Panc1 (cell line): ENCODE data around the gene TREM1. TPM values are rescaled to one million over a fixed set of nuclear protein-coding genes. Genes with fewer than 3 reads are reported as not detected.

Experiments
- ATAC-seq: fragments of 200-7000 bp; cut with Tn5 transposase; 2 replicates; pipeline ENCODE4 v1.9.1; 2020; ENCODE audit warnings: mild to moderate bottlenecking, moderate library complexity
- BruUV-seq: library from RNA; stranded (reverse); fragments of 400-500 nt; replicated peaks from 2 replicates; lab custom pipeline; 2021; lab: Mats Ljungman, UMichigan
- CTCF ChIA-PET: fragments of 300-600 bp; sonication (Branson Sonifier 250); formaldehyde crosslinking; loops from one replicate; lab custom pipeline; 2022; ENCODE audit warnings: antibody characterized with exemption; lab: Charles Lee
- POLR2A ChIA-PET: fragments of 300-600 bp; sonication (Branson Sonifier 250); formaldehyde crosslinking; loops from one replicate; lab custom pipeline; 2022; ENCODE audit warnings: antibody characterized with exemption; lab: Charles Lee
- DNase-seq: peaks from one replicate; pipeline ENCODE4 v3.0.0-alpha.2; 2010; ENCODE audit warnings: low read depth, low spot score
- H3K27ac ChIP-seq: 2 replicates; pipeline ENCODE4 v1.5.1; 2011; ENCODE audit warnings: mild to moderate bottlenecking, low read length, inconsistent platforms
- H3K27me3 ChIP-seq: fragments of 200-500 bp; sonication (Bioruptor generic); 2 replicates; pipeline ENCODE4 v1.6.0; 2014; ENCODE audit warnings: low read length, inconsistent platforms; ENCODE audit not compliant: control insufficient read depth, insufficient read depth
- H3K36me3 ChIP-seq: fragments of 200-500 bp; sonication (Bioruptor generic); 2 replicates; pipeline ENCODE4 v1.5.1; 2014; ENCODE audit warnings: inconsistent platforms, mild to moderate bottlenecking, low read length, moderate library complexity; ENCODE audit not compliant: control insufficient read depth, insufficient read depth
- H3K4me1 ChIP-seq: 2 replicates; pipeline ENCODE4 v1.5.1; 2011; ENCODE audit warnings: inconsistent platforms, mild to moderate bottlenecking, low read length, moderate library complexity; ENCODE audit not compliant: control insufficient read depth, insufficient read depth
- H3K4me3 ChIP-seq, 2 experiments: 2 replicates each; pipeline ENCODE4 v1.5.1; 2011 to 2012; ENCODE audit warnings: low read depth in 2 of 2, low read length in 2 of 2, mild to moderate bottlenecking in 2 of 2, inconsistent platforms in 1 of 2, moderate library complexity in 1 of 2
- H3K9me3 ChIP-seq: fragments of 200-500 bp; sonication (Bioruptor generic); 2 replicates; pipeline ENCODE4 v1.5.1; 2014; ENCODE audit warnings: low read depth, mild to moderate bottlenecking, inconsistent platforms, low read length, moderate library complexity; ENCODE audit not compliant: control insufficient read depth, insufficient read depth
- CTCF ChIP-seq: fragments of 450-650 bp; IDR thresholded peaks from 2 replicates; pipeline ENCODE4 v1.5.1; 2017; ENCODE audit warnings: mild to moderate bottlenecking
- POLR2AphosphoS5 ChIP-seq: IDR thresholded peaks from 2 replicates; pipeline ENCODE4 v1.6.1; 2012; ENCODE audit warnings: mild to moderate bottlenecking, low read depth, low read length, moderate library complexity
- REST ChIP-seq, 2 experiments: IDR thresholded peaks; 2 replicates each; pipeline ENCODE4 v1.6.1; 2011 to 2012; ENCODE audit warnings: low read depth in 2 of 2, control low read depth in 1 of 2, low read length in 1 of 2, mild to moderate bottlenecking in 1 of 2, moderate library complexity in 1 of 2; ENCODE audit not compliant: insufficient read depth in 1 of 2
- SIN3A ChIP-seq: IDR thresholded peaks from 2 replicates; pipeline ENCODE4 v1.6.1; 2012; ENCODE audit warnings: low read depth, mild to moderate bottlenecking, low read length, moderate library complexity, borderline replicate concordance; ENCODE audit not compliant: insufficient read depth
- TCF7L2 ChIP-seq: IDR thresholded peaks from 2 replicates; pipeline ENCODE4 v1.6.1; 2011; ENCODE audit warnings: mild to moderate bottlenecking, low read depth, low read length, inconsistent platforms
- in situ Hi-C: cut with HindIII; loops from 2 replicates; pipeline ENCODE4 v1.10.0; 2016; ENCODE audit warnings: low sequenced_read_pairs, low pct_unique_long_range_greater_than_20kb
- intact Hi-C: fragments of 100-400 bp; cut with micrococcal nuclease; formaldehyde crosslinking; loops from one replicate; pipeline ENCODE4 v1.10.0; 2022; ENCODE audit not compliant: unreplicated experiment
- total RNA-seq: library from RNA; stranded (reverse); gene quantifications from one replicate; pipeline ENCODE4 v1.2.1, GENCODE V29; 2021; ENCODE audit not compliant: unreplicated experiment

TREM1 gene
- total RNA-seq, 1 experiment from 2014 or later: not detected

GRCh38 chr6:41321183-41321582 lies 34.7 kb upstream of the TREM1 start:
- CTCF ChIA-PET: interaction anchor here (0.6 to 1.4 kb wide), 4 partner anchors 14 to 166 kb away, joined by 3 to 8 read pairs (median 6); no protein-coding TSS in a partner anchor
- DNase-seq (no peak), ATAC-seq (no peak)

More at GRCh38 chr6:41321183-41321582, 34.7 kb upstream of the TREM1 start:
- Histone ChIP-seq H3K9me3 (no peaks in the 10 kb centered on the region), H3K4me3 (no peak overlapping the region), H3K36me3 (no peaks in the 10 kb centered on the region), H3K27me3 (peaks cover 36% of the 10 kb centered on the region), H3K4me1 (peaks cover 13% of the 10 kb centered on the region), H3K27ac (no peak overlapping the region)
- in situ Hi-C loops: no loop called here
- intact Hi-C loops: no loop called here
- TF ChIP-seq REST (IDR thresholded peaks at IDR 0.05; ENCODE audit: insufficient read depth in 1 of 2, low read depth in 2 of 2, low read length in 1 of 2) (no peak), CTCF (no peak), TCF7L2 (no peak), POLR2AphosphoS5 (no peak), SIN3A (no peak)
- POLR2A ChIA-PET: no interaction called here
- BruUV-seq: no TSS peak
